GM19035 (cell line): ENCODE data around the gene TNS3.
"Not testable (repeated sequence)": the region's sequence is repeated elsewhere in the genome, so short reads cannot be mapped to it uniquely, and the experiment has no call there.

ENCODE experiments used
- ATAC-seq: cut with Tn5 transposase; IDR thresholded peaks from one replicate; pipeline ENCODE4 v1.9.1; 2021; ENCODE audit not compliant: unreplicated experiment

Gene TNS3

GRCh38 chr7:47603514-47604255 lies 21.8 kb upstream of the TNS3 start:
- not testable (repeated sequence) for ATAC-seq

GRCh38 chr7:47602272-47603004 lies 20.5 kb upstream of the TNS3 start:
- no peak for ATAC-seq

DNA sequence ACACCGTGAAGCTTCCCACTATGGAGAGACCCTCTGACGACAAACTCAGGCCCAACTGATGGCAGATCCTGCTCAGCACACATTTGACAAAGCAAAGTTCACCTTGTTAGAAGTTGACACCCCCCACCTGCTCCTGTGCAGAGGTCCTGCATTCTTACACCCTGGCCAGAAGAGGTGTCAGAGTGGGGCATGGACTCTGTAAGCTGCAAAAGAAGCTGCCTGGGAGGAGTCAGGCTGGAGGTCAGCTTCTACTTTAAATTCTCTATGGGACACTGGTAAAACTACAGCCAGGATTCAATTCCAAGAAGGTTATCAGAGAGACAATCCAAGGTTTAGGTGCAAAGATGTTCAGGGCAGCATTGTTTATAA lies 20.0 kb upstream of the TNS3 start:
- ATAC-seq, result no peak

DNA sequence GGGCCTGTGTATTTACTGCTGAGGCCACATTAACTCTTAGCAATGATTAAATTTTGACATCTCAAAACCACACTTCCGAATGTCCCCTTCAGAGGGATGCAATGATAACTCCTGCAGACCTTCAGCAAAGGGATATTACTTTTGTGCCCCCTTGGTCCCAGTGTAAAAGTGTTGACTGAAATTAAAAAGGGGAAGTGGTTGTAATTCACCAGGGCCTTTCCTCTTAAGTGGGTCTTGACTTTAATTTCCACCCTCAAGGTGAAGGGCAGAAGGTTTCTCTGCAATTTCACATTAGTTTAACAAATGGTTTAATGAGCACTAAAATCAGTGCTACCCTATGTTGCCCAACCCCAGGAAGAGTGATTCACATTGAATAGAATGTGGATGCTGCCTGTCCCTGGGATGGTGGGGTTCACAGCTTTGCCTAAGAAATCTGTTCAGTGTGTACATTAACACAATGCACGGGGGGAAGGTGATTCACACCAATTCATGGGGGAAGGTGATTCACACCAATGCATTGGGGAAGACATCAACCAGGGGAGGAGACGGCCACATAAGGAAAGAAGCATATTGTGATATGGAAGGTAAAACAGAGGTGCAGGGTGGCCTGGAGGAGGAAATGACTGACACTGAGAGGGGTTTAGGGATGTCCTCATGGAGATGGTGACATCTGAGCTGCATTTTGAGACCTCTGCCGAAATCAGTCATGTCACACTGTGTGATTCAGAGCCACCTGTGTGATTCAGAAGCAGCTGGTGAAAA lies 19.4 kb upstream of the TNS3 start:
- ATAC-seq, result no peak

- no peak for ATAC-seq
Measured at GRCh38 chr7:47600199-47601118, 18.5 kb upstream of the TNS3 start.

GRCh38 chr7:47597379-47597778 lies 15.5 kb upstream of the TNS3 start:
- ATAC-seq, result no peak

GRCh38 chr7:47596502-47597202 lies 14.7 kb upstream of the TNS3 start:
- ATAC-seq, result no peak

DNA sequence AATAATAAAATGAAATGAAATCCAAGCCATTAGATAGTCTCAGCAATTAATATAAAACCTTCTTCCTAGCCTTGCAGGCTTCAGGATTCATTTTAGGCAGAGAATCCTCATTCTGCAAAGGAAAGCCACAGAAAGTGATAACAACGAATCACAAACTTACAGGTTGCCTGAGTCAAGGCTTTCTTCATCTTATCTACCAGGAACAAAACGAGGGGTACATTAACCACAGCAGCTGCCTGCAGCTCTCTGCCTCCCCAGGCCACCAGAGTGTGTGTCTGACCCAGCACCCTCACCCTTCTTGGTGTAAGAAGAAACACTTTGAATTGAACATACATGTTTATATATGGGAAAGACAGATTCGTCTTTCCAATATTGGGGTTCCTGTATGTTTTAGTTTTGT lies 12.5 kb upstream of the TNS3 start:
- ATAC-seq, result no peak

DNA sequence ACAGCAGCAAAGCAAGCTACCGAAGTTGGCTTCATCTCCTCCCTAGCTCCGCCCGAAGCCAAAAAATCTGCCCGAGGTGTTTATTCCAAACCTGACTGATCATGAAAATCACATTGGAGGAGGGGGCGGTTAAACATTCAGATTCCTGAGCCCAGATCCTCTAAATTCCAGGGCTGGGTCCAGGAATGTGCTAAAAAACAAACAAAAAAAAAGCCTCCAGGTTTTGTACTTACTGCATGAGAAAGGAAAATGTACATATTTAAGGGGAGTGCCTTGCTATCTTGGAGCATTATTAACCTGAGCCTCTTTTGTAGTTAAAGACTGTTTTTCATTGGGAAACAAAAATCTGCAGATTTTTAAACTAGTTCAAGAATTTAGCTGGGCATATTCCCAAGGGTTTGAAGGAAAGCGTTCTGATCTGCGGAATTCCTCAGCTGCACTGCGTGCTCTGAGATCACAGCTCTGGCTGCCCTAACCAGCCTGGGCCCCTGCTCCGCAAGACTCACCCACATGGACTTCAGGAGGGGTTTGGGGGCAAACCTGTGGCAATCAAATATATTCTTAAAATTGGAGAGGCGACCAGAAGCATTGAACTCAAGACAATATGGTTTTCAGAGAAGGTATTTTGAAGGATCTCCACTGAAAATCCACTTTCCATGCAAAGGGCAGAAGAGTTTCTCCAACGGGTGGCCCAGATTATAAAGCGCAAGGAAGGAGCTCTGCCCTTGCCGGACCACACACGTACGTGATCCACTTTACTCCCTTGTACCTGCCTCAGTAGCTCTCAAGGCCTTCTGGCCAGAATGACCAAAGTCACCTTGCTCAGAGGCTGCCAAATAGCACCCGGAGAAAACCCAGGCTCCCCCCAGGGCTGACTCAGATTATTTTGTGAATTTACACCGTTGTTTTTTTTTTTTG lies 10.0 kb upstream of the TNS3 start:
- no peak for ATAC-seq

- no peak for ATAC-seq
Measured at GRCh38 chr7:47591089-47591654, 9.3 kb upstream of the TNS3 start.

- not testable (repeated sequence) for ATAC-seq
Measured at GRCh38 chr7:47590215-47590614, 8.3 kb upstream of the TNS3 start.

DNA sequence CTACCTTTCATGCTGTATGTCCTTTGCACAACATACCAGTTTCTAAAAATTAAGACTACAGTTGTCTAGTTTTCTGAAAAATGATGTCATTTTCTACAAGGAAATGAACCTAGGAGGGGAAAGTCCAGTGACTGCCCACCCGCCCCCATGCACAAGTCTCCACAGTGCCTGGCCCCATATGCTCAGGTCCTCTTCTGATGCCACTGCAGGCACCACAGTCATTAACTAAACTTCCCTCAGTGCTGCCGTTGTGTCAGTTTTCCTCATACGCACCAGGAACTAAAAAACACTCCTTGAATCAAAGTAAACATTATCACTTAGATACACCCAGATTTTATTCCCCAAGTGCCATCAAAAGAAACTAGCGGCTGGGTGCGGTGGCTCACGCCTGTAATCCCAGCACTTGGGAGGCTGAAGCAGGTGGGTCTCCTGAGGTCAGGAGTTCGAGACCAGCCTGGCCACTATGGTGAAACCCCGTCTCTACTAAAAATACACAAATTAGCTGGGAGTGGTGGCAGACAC lies 6.9 kb upstream of the TNS3 start:
- no peak for ATAC-seq

DNA sequence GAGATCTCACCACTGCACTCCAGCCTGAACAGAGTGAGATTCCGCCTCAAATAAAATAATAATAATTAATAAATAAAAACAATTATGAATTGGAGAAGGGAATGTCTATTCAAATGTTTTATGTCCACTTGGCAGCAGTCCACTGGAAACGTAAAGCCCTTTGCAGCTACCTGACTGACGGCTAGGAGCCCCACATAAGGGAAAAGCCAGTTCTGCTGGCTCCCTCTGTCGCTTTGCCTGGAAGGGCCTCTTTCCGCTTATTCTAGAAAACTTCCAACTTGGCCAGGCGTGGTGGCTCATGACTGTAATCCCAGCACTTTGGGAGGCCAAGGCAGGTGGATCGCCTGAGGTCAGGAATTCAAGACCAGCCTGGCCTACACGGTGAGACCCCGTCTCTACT lies 6.1 kb upstream of the TNS3 start:
- no peak for ATAC-seq

GRCh38 chr7:47587351-47587750 lies 5.4 kb upstream of the TNS3 start:
- ATAC-seq, result no peak

DNA sequence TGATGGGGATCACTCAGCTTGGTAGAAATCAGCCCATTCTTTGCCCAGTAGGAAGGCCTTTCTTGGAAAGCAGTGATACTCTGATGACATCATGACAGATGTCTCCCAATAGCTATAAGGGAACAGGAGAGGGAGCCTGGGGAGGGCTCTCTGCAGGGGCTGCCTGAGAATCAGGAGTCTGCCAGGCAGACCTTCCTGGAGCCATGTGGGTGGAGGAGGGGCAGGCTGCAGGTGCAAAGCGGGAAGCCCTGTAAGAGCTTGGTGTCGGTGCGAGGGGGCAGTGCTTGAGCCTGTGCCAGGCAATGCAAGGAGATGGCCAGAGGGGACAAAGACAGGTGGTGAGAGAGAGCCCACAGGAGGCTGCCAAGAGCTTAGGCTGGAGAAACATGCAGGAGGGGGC lies 5.0 kb upstream of the TNS3 start:
- ATAC-seq, result no peak

GRCh38 chr7:47586161-47586670 lies 4.3 kb upstream of the TNS3 start:
- ATAC-seq, result not testable (repeated sequence)

DNA sequence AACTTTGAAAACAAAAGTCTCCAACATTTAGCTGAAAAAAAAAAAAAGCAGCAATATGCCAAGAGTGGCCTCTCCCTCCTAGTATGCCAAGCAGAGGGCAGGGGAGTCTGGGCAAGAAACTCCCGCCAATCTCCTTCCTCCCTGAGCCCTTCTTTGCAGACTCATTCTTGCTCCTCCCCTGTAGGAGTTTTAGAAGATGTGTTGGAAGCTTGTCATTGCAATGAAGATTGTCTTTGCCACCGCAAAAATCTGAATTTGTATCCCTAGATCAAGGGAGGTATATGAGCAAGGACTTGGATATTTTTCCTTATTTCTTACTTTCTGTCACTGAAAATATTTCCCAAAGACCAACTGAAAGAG lies 2.6 kb upstream of the TNS3 start:
- no peak for ATAC-seq

- no peak for ATAC-seq
Measured at GRCh38 chr7:47583739-47584535, 2.0 kb upstream of the TNS3 start.
